CD8-positive, alpha-beta memory T cell (primary cell): Measurements from ENCODE around the gene IGFBP4. TPM values are rescaled to one million over a fixed set of nuclear protein-coding genes. Genes with fewer than 3 reads are reported as not detected.

Experiments used
- CTCF ChIA-PET: fragments of 350-600 bp; sonication (Branson Sonifier 250); formaldehyde crosslinking; loops from one replicate; lab custom pipeline; 2021; ENCODE audit warnings: antibody characterized with exemption; lab: Charles Lee
- POLR2A ChIA-PET: fragments of 350-600 bp; sonication (Branson Sonifier 250); formaldehyde crosslinking; loops from one replicate; lab custom pipeline; 2021; ENCODE audit warnings: antibody characterized with exemption; lab: Charles Lee
- DNase-seq, 5 donors: peaks; one replicate each; pipeline versions ENCODE4 v3.0.0 to v3.0.0-alpha.2; 2020 to 2022; ENCODE audit warnings: mixed read lengths in 1 of 5
- H3K27ac ChIP-seq: one replicate; pipeline ENCODE4 v1.7.0; 2013; ENCODE audit warnings: low read depth, mild to moderate bottlenecking, low read length, moderate library complexity
- H3K27me3 ChIP-seq: 2 replicates; pipeline ENCODE4 v1.7.0; 2013; ENCODE audit warnings: low read length, mild to moderate bottlenecking; ENCODE audit not compliant: insufficient read depth, poor library complexity, severe bottlenecking
- H3K36me3 ChIP-seq: 2 replicates; pipeline ENCODE4 v1.7.0; 2013; ENCODE audit warnings: mild to moderate bottlenecking, low read length, moderate library complexity; ENCODE audit not compliant: insufficient read depth
- H3K4me1 ChIP-seq: 2 replicates; pipeline ENCODE4 v1.7.0; 2013; ENCODE audit warnings: mild to moderate bottlenecking, low read length, moderate library complexity; ENCODE audit not compliant: insufficient read depth
- H3K4me3 ChIP-seq: 2 replicates; pipeline ENCODE4 v1.7.0; 2013; ENCODE audit warnings: mild to moderate bottlenecking, low read length
- H3K9me3 ChIP-seq: 2 replicates; pipeline ENCODE4 v1.7.0; 2013; ENCODE audit warnings: mild to moderate bottlenecking, low read length
- H3K27ac Mint-ChIP-seq, 8 donors: one replicate each; pipeline ENCODE4 v1.8.0; 2020 to 2021; ENCODE audit warnings: mixed read lengths in 8 of 8, mild to moderate bottlenecking in 6 of 8, inconsistent platforms in 3 of 8, moderate library complexity in 3 of 8
- H3K27me3 Mint-ChIP-seq, 2 donors: one replicate each; pipeline ENCODE4 v1.8.0; 2020 to 2021; ENCODE audit warnings: mixed read lengths in 2 of 2, mild to moderate bottlenecking in 1 of 2, moderate library complexity in 1 of 2
- H3K36me3 Mint-ChIP-seq, 3 donors: one replicate each; pipeline ENCODE4 v1.8.0; 2020 to 2021; ENCODE audit warnings: mixed read lengths in 3 of 3, inconsistent platforms in 1 of 3, mild to moderate bottlenecking in 1 of 3
- H3K4me1 Mint-ChIP-seq, 3 donors: one replicate each; pipeline ENCODE4 v1.8.0; 2020 to 2021; ENCODE audit warnings: mixed read lengths in 3 of 3, inconsistent platforms in 1 of 3, mild to moderate bottlenecking in 1 of 3
- H3K4me3 Mint-ChIP-seq, 7 donors: one replicate each; pipeline ENCODE4 v1.8.0; 2020 to 2021; ENCODE audit warnings: mixed read lengths in 7 of 7, mild to moderate bottlenecking in 6 of 7, moderate library complexity in 4 of 7, inconsistent platforms in 2 of 7
- H3K9me3 Mint-ChIP-seq, 5 donors: one replicate each; pipeline ENCODE4 v1.8.0; 2020 to 2022; ENCODE audit warnings: mixed read lengths in 5 of 5, mild to moderate bottlenecking in 3 of 5, moderate library complexity in 2 of 5, inconsistent platforms in 1 of 5
- polyA plus RNA-seq: library from polyadenylated mRNA; unstranded; fragments of 300-500 nt; fragmentation: Illumina TruSeq; gene quantifications from one replicate; pipeline ENCODE4 v1.2.3, GENCODE V29; 2021
- total RNA-seq, 2 experiments: library from RNA; stranded (reverse); gene quantifications; one replicate each; pipeline ENCODE4 v1.2.3, GENCODE V29; 2021

IGFBP4 gene
- total and polyA plus RNA-seq, 3 experiments from 2014 or later: 3.0 to 21.4 (median 3.2) TPM

GRCh38 chr17:40497695-40498094 lies 54.4 kb downstream of the IGFBP4 start:
- Mint-ChIP-seq H3K4me1 (peaks cover 0 to 4% (median 0%) of the 10 kb centered on the region in 3 donors), H3K27ac (no peak overlapping the region), H3K27me3 (no peaks in the 10 kb centered on the region), H3K36me3 (no peaks in the 10 kb centered on the region), H3K4me3 (no peak overlapping the region), H3K9me3 (no peaks in the 10 kb centered on the region)
- Histone ChIP-seq H3K27ac (no peak overlapping the region), H3K36me3 (no peaks in the 10 kb centered on the region), H3K4me1 (no peaks in the 10 kb centered on the region), H3K27me3 (no peaks in the 10 kb centered on the region), H3K4me3 (no peak overlapping the region), H3K9me3 (no peaks in the 10 kb centered on the region)
- no peak for DNase-seq
- ChIA-PET CTCF (no interaction called here), POLR2A (no interaction called here)

GRCh38 chr17:40498281-40499084 lies 55.2 kb downstream of the IGFBP4 start:
- ChIA-PET CTCF (no interaction called here), POLR2A (no interaction called here)
- Mint-ChIP-seq H3K36me3 (no peaks in the 10 kb centered on the region), H3K9me3 (no peaks in the 10 kb centered on the region), H3K27ac (peak overlapping the region in 1 of 8 donors; percentile 14), H3K4me3 (no peak overlapping the region), H3K27me3 (no peaks in the 10 kb centered on the region), H3K4me1 (peaks cover 0 to 4% (median 0%) of the 10 kb centered on the region in 3 donors)
- Histone ChIP-seq H3K36me3 (no peaks in the 10 kb centered on the region), H3K27ac (no peak overlapping the region), H3K4me3 (no peak overlapping the region), H3K27me3 (no peaks in the 10 kb centered on the region), H3K4me1 (no peaks in the 10 kb centered on the region), H3K9me3 (no peaks in the 10 kb centered on the region)
- no peak for DNase-seq

- no peaks in the 10 kb centered on the region for H3K27me3 ChIP-seq
- Mint-ChIP-seq H3K27ac (no peak overlapping the region), H3K36me3 (no peaks in the 10 kb centered on the region), H3K4me1 (peaks cover 0 to 4% (median 0%) of the 10 kb centered on the region in 3 donors), H3K27me3 (no peaks in the 10 kb centered on the region), H3K4me3 (no peak overlapping the region), H3K9me3 (no peaks in the 10 kb centered on the region)
- no peak overlapping the region for H3K4me3 ChIP-seq
- H3K9me3 ChIP-seq: no peaks in the 10 kb centered on the region
- no peaks in the 10 kb centered on the region for H3K4me1 ChIP-seq
- CTCF ChIA-PET: no interaction called here
- POLR2A ChIA-PET: no interaction called here
- DNase-seq: no peak
- no peak overlapping the region for H3K27ac ChIP-seq
- no peaks in the 10 kb centered on the region for H3K36me3 ChIP-seq
These were observed 56.4 kb downstream of the IGFBP4 start for GRCh38 chr17:40499551-40500189.

DNA sequence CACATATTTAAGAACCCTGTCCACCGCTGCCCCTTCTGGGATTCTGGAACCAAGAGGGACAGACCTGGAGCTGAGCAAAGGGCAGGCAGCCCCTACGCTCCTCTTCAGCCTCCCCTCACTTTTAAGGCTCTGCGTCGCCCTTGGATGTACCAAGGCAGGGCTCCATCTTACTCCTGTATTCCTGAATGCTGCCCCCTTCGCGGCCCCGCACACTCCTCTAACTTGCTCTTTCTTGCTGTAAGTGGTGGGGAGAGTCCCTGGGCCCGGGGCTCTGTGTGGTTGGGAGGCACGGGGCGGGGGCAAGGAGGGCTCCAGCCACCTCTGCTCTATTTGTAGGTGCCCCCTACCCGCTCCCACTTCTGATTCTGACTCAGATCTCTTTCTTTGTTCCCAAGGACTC lies 56.9 kb downstream of the IGFBP4 start:
- no peaks in the 10 kb centered on the region for H3K9me3 ChIP-seq
- H3K36me3 ChIP-seq: no peaks in the 10 kb centered on the region
- Mint-ChIP-seq H3K4me3 (no peak overlapping the region), H3K27ac (no peak overlapping the region), H3K4me1 (peaks cover 0 to 2% (median 0%) of the 10 kb centered on the region in 3 donors), H3K27me3 (no peaks in the 10 kb centered on the region), H3K9me3 (no peaks in the 10 kb centered on the region), H3K36me3 (no peaks in the 10 kb centered on the region)
- POLR2A ChIA-PET: no interaction called here
- H3K27ac ChIP-seq: no peak overlapping the region
- DNase-seq: no peak
- no peak overlapping the region for H3K4me3 ChIP-seq
- no peaks in the 10 kb centered on the region for H3K27me3 ChIP-seq
- CTCF ChIA-PET: no interaction called here
- H3K4me1 ChIP-seq: no peaks in the 10 kb centered on the region

DNA sequence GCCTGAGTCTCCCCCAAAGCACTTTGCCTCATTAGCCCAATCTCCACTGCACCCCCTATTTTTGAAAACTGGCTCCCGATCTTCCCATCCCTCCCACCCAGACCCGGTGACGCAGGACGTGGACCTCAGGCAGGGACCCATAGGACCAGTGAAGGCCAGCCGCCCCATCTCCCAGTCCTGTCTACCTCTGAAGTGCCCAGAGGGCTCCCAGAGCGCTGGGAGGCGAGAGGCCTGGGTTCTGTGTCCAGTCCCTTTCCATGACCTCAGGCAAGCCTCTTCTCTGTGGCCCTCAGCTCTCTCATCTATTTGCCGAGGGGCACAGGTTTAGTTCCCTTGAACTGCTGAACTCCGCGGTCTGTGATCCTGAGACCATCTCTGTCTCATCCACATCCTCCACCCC lies 57.5 kb downstream of the IGFBP4 start:
- no peaks in the 10 kb centered on the region for H3K9me3 Mint-ChIP-seq
- H3K4me3 Mint-ChIP-seq: no peak overlapping the region
- H3K36me3 Mint-ChIP-seq: no peaks in the 10 kb centered on the region
- Histone ChIP-seq H3K27me3 (no peaks in the 10 kb centered on the region), H3K9me3 (no peaks in the 10 kb centered on the region), H3K4me3 (no peak overlapping the region), H3K36me3 (no peaks in the 10 kb centered on the region), H3K27ac (no peak overlapping the region), H3K4me1 (no peaks in the 10 kb centered on the region)
- no peak overlapping the region for H3K27ac Mint-ChIP-seq
- H3K27me3 Mint-ChIP-seq: no peaks in the 10 kb centered on the region
- ChIA-PET CTCF (no interaction called here), POLR2A (no interaction called here)
- no peak for DNase-seq
- H3K4me1 Mint-ChIP-seq: peaks cover 0 to 2% (median 0%) of the 10 kb centered on the region in 3 donors

DNA sequence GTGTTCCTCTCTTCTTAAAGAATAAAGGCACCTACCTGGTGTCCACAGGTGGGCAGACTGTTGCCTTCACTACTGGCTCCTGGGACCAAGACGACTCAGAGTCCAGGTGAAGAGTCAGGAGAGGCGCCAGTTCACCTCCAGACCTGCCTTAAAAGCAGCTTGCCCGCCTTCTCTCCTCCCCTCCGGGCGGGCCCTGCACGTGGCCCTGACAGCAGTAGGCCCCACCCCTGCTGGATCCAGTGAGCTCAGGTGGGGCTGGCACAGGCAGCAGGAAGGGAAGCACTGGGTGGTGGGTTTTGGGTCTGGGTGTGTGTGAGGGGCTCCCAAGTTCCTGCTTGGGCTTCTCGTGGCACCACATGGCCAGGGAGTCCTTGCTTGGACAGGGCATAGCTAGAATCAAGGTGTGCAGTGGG lies 58.3 kb downstream of the IGFBP4 start, which contains the start of gene TNS4:
TSS of gene TNS4 (minus strand) at position 125 of the 413 bp plus-strand sequence. CDS start 5,198 bp downstream, outside the sequence.
- no peaks in the 10 kb centered on the region for H3K9me3 Mint-ChIP-seq
- no peaks in the 10 kb centered on the region for H3K27me3 Mint-ChIP-seq
- H3K27ac ChIP-seq: no peak within 1 kb of the TSS
- no peaks in the 10 kb centered on the region for H3K36me3 Mint-ChIP-seq
- ChIA-PET CTCF (interaction anchor here (1.0 kb wide), 1 partner anchor 32 kb away, joined by 4 read pairs; no protein-coding TSS in a partner anchor), POLR2A (no interaction called here)
- H3K4me1 Mint-ChIP-seq: peaks cover 2 to 6% (median 5%) of the 10 kb centered on the region in 3 donors
- H3K4me1 ChIP-seq: no peaks in the 10 kb centered on the region
- DNase-seq: no peak
- H3K27ac Mint-ChIP-seq: peak within 1 kb of the TSS in 2 of 8 donors; percentile 27 to 43
- no peak within 1 kb of the TSS for H3K4me3 Mint-ChIP-seq
- H3K36me3 ChIP-seq: no peaks in the 10 kb centered on the region
- no peaks in the 10 kb centered on the region for H3K9me3 ChIP-seq
- no peaks in the 10 kb centered on the region for H3K27me3 ChIP-seq
- H3K4me3 ChIP-seq: no peak within 1 kb of the TSS

GRCh38 chr17:40502716-40503115 lies 59.5 kb downstream of the IGFBP4 start:
- Mint-ChIP-seq H3K4me1 (peaks cover 3 to 5% (median 4%) of the 10 kb centered on the region in 3 donors), H3K36me3 (no peaks in the 10 kb centered on the region), H3K4me3 (no peak overlapping the region), H3K9me3 (no peaks in the 10 kb centered on the region), H3K27me3 (no peaks in the 10 kb centered on the region), H3K27ac (peak overlapping the region in 1 of 8 donors; percentile 36)
- Histone ChIP-seq H3K4me1 (no peaks in the 10 kb centered on the region), H3K36me3 (no peaks in the 10 kb centered on the region), H3K27me3 (no peaks in the 10 kb centered on the region), H3K4me3 (no peak overlapping the region), H3K27ac (no peak overlapping the region), H3K9me3 (no peaks in the 10 kb centered on the region)
- no peak for DNase-seq
- ChIA-PET CTCF (no interaction called here), POLR2A (no interaction called here)

DNA sequence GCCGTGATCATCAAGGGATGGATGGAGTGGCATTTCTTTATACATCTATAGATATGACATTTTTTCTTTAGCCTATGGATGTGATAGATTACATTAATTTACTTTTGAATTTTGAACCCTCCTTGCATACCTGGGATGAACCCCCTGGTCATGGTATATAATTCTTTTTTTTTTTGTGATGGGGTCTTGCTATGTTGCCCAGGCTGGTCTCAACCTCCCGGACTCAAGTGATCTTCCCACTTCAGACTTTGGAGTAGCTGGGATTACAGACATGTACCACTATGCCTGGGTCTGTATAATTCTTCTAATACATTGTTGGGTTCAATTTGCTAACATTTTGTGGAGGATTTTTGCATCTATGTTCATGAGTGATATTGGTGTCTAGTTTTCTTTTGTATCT lies 59.9 kb downstream of the IGFBP4 start:
- peak overlapping the region in 5 of 8 donors; percentile 12 to 36 (median 32) for H3K27ac Mint-ChIP-seq
- no peaks in the 10 kb centered on the region for H3K9me3 Mint-ChIP-seq
- no peaks in the 10 kb centered on the region for H3K27me3 ChIP-seq
- POLR2A ChIA-PET: no interaction called here
- H3K4me1 Mint-ChIP-seq: peaks cover 3 to 5% (median 4%) of the 10 kb centered on the region in 3 donors
- no peaks in the 10 kb centered on the region for H3K9me3 ChIP-seq
- no peaks in the 10 kb centered on the region for H3K36me3 Mint-ChIP-seq
- no peak overlapping the region for H3K27ac ChIP-seq
- H3K4me3 Mint-ChIP-seq: no peak overlapping the region
- CTCF ChIA-PET: no interaction called here
- no peaks in the 10 kb centered on the region for H3K27me3 Mint-ChIP-seq
- no peak overlapping the region for H3K4me3 ChIP-seq
- no peaks in the 10 kb centered on the region for H3K36me3 ChIP-seq
- DNase-seq: no peak
- H3K4me1 ChIP-seq: no peaks in the 10 kb centered on the region
